HEK293T (cell line): ENCODE data around the gene SH3PXD2B.

Experiments
- CTCF ChIA-PET: fragments of 350-600 bp; formaldehyde crosslinking; extraction: SDS; loops from one replicate; lab custom pipeline; 2021; ENCODE audit warnings: antibody characterized with exemption, inconsistent platforms; lab: Yijun Ruan, JAX
- POLR2A ChIA-PET: fragments of 350-600 bp; formaldehyde crosslinking; extraction: SDS; loops from one replicate; lab custom pipeline; 2020; ENCODE audit warnings: antibody characterized with exemption, inconsistent platforms; lab: Yijun Ruan, JAX
- DNase-seq: peaks from one replicate; pipeline ENCODE4 v3.0.0; 2012; ENCODE audit warnings: mixed read lengths; ENCODE audit errors: extremely low spot score
- ARNT ChIP-seq: fragments of 450-650 bp; IDR thresholded peaks from 2 replicates; pipeline ENCODE4 v1.6.1; 2017; ENCODE audit warnings: mild to moderate bottlenecking
- BHLHE40 ChIP-seq: fragments of 450-650 bp; IDR thresholded peaks from 2 replicates; pipeline ENCODE4 v1.6.1; 2016; ENCODE audit warnings: mild to moderate bottlenecking, moderate library complexity, borderline replicate concordance
- CTBP1 ChIP-seq: fragments of 450-650 bp; IDR thresholded peaks from 2 replicates; pipeline ENCODE4 v1.6.1; 2016; ENCODE audit warnings: borderline replicate concordance
- ELF4 ChIP-seq: fragments of 450-650 bp; IDR thresholded peaks from 2 replicates; pipeline ENCODE4 v1.6.1; 2017; ENCODE audit warnings: antibody characterized with exemption
- FOXA1 ChIP-seq: fragments of 450-650 bp; IDR thresholded peaks from 2 replicates; pipeline ENCODE4 v1.6.1; 2016; ENCODE audit warnings: mild to moderate bottlenecking
- FOXK2 ChIP-seq: fragments of 450-650 bp; IDR thresholded peaks from 2 replicates; pipeline ENCODE4 v1.6.1; 2016; ENCODE audit warnings: mild to moderate bottlenecking
- FOXM1 ChIP-seq: fragments of 450-650 bp; IDR thresholded peaks from 2 replicates; pipeline ENCODE4 v1.6.1; 2017; ENCODE audit warnings: mild to moderate bottlenecking, borderline replicate concordance
- HDGF ChIP-seq: fragments of 450-650 bp; IDR thresholded peaks from 2 replicates; pipeline ENCODE4 v1.6.1; 2017; ENCODE audit warnings: antibody characterized with exemption, borderline replicate concordance
- L3MBTL2 ChIP-seq: fragments of 450-650 bp; conservative IDR thresholded peaks from 2 replicates; pipeline ENCODE4 v1.6.1; 2016; ENCODE audit warnings: mild to moderate bottlenecking
- LEF1 ChIP-seq: fragments of 450-650 bp; IDR thresholded peaks from 2 replicates; pipeline ENCODE4 v1.6.1; 2017; ENCODE audit warnings: mild to moderate bottlenecking, borderline replicate concordance
- NFRKB ChIP-seq: fragments of 450-650 bp; IDR thresholded peaks from 2 replicates; pipeline ENCODE4 v1.6.1; 2016; ENCODE audit warnings: mild to moderate bottlenecking, moderate library complexity
- PKNOX1 ChIP-seq: fragments of 450-650 bp; IDR thresholded peaks from 2 replicates; pipeline ENCODE4 v1.6.1; 2016
- SP1 ChIP-seq: fragments of 450-650 bp; IDR thresholded peaks from 2 replicates; pipeline ENCODE4 v1.6.1; 2017
- SUZ12 ChIP-seq: fragments of 450-650 bp; IDR thresholded peaks from 2 replicates; pipeline ENCODE4 v1.6.1; 2016; ENCODE audit warnings: mild to moderate bottlenecking
- TARDBP ChIP-seq: fragments of 450-650 bp; IDR thresholded peaks from 2 replicates; pipeline ENCODE4 v1.6.1; 2016
- ZNF384 ChIP-seq: fragments of 450-650 bp; IDR thresholded peaks from 2 replicates; pipeline ENCODE4 v1.6.1; 2016

The SH3PXD2B gene

GRCh38 chr5:172325452-172325851, 128.9 kb downstream of the SH3PXD2B start:
- DNase-seq: no peak
- CTCF ChIA-PET: interaction anchor here (1.0 kb wide), 1 partner anchor 8 kb away, joined by 4 read pairs; no protein-coding TSS in a partner anchor
- POLR2A ChIA-PET: no interaction called here
- no peak for TF ChIP-seq FOXK2
- no peak for TF ChIP-seq FOXM1
- no peak for TF ChIP-seq NFRKB
- TF ChIP-seq SP1: no peak
- no peak for TF ChIP-seq ELF4
- TF ChIP-seq ZNF384: no peak
- no peak for TF ChIP-seq HDGF
- TF ChIP-seq PKNOX1: no peak
- no peak for TF ChIP-seq SUZ12
- TF ChIP-seq BHLHE40: no peak
- TF ChIP-seq CTBP1: no peak

- CTCF ChIA-PET: interaction anchor here (0.8 kb wide), 1 partner anchor 129 kb away, joined by 3 read pairs; no protein-coding TSS in a partner anchor
- POLR2A ChIA-PET: no interaction called here
- no peak for TF ChIP-seq SP1
- no peak for TF ChIP-seq SUZ12
- TF ChIP-seq ELF4: no peak
- TF ChIP-seq ARNT: no peak
- no peak for TF ChIP-seq BHLHE40
- no peak for TF ChIP-seq TARDBP
- no peak for TF ChIP-seq L3MBTL2
- TF ChIP-seq NFRKB: no peak
- no peak for TF ChIP-seq PKNOX1
- no peak for TF ChIP-seq LEF1
- no peak for TF ChIP-seq ZNF384
- no peak for TF ChIP-seq HDGF
- no peak for TF ChIP-seq FOXA1
- no peak for TF ChIP-seq FOXK2
- TF ChIP-seq FOXM1: no peak
- no peak for DNase-seq
Measured at GRCh38 chr5:172322028-172322965, 132.0 kb downstream of the SH3PXD2B start.

GRCh38 chr5:172321593-172321992, 132.7 kb downstream of the SH3PXD2B start:
- ChIA-PET CTCF (interaction anchor here (0.8 kb wide), 1 partner anchor 130 kb away, joined by 3 read pairs; no protein-coding TSS in a partner anchor), POLR2A (no interaction called here)
- no peak for DNase-seq
- no peak for TF ChIP-seq SP1
- TF ChIP-seq L3MBTL2: no peak
- TF ChIP-seq BHLHE40: no peak
- TF ChIP-seq FOXM1: no peak
- TF ChIP-seq FOXA1: no peak
- no peak for TF ChIP-seq PKNOX1
- TF ChIP-seq NFRKB: no peak
- no peak for TF ChIP-seq LEF1
- TF ChIP-seq ELF4: no peak
- no peak for TF ChIP-seq ZNF384
- no peak for TF ChIP-seq ARNT
- TF ChIP-seq CTBP1: no peak
- TF ChIP-seq SUZ12: no peak

- ChIA-PET CTCF (no interaction called here), POLR2A (no interaction called here)
- no peak for TF ChIP-seq TARDBP
- TF ChIP-seq ELF4: no peak
- no peak for TF ChIP-seq NFRKB
- no peak for TF ChIP-seq FOXM1
- no peak for TF ChIP-seq ZNF384
- no peak for TF ChIP-seq L3MBTL2
- no peak for TF ChIP-seq PKNOX1
- TF ChIP-seq BHLHE40: no peak
- TF ChIP-seq ARNT: no peak
- TF ChIP-seq FOXK2: no peak
- no peak for TF ChIP-seq LEF1
- no peak for TF ChIP-seq SP1
- TF ChIP-seq HDGF: no peak
- TF ChIP-seq FOXA1: no peak
- no peak for TF ChIP-seq CTBP1
- no peak for TF ChIP-seq SUZ12
- DNase-seq: no peak
Measured at GRCh38 chr5:172319708-172320441, 134.4 kb downstream of the SH3PXD2B start.
